Renal cortex interstitium (tissue), 11 donors: ENCODE measurements around the gene ADORA2B. TPM values are rescaled to one million over a fixed set of nuclear protein-coding genes. Genes with fewer than 3 reads are reported as not detected.
A peak's percentile ranks its signal among the peaks of the same experiment; 100 is the strongest.

Experiments
- DNase-seq, 11 donors: peaks; one replicate each; pipeline ENCODE4 v3.0.0-alpha.2; 2013; ENCODE audit warnings: low read depth in 9 of 11, low spot score in 4 of 11; ENCODE audit errors: extremely low read depth in 1 of 11
- polyA plus RNA-seq, 3 donors: library from polyadenylated mRNA; unstranded; fragments of 120-200 nt; gene quantifications; one replicate each; pipeline ENCODE4 v1.2.1, GENCODE V29; 2013; ENCODE audit not compliant: insufficient read length in 3 of 3

The ADORA2B gene
- polyA plus RNA-seq, 3 donors: 1.3 to 7.3 (median 5.1) TPM

GRCh38 chr17:15947271-15947670 is 2.3 kb downstream of the ADORA2B start:
- DNase-seq: no peak

DNA sequence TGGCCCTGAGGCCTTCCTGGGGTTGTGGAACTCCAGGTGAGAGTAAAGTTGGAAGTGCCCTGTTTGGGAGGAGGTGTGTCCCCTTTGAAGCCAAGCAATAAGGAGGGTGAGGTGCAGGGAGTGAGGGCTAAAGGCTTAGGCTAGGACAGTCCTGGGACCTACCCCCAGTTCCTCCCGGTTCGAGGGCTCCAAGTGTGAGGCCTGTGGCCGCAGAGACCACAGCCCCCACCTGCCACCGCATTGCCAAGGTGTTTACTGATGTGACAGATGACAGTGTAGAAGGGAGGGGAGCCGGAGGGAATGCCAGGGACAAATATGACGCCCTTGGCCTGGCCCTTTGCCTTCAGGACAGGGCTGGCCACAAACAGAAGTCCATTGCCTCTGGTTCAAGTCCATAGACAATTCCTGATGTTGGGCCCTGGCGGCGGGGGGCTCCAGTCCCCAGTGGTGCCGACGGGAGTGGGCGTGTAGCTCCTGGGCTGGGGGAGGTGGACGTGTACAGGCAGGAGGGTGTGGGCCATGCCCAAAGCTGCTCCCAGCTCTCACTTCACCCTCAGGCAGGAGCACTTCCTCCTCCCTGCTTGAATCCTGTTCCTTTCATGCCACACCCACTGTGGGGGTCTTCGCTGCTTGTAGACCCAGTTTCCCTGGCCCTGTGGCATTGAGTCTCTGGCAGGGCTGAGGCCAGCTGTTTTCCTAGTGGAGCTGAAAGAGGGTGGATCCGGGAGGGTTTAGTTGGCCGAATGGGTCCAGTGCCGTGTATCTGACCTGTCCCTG is 3.2 kb downstream of the ADORA2B start:
- DNase-seq: no peak

DNA sequence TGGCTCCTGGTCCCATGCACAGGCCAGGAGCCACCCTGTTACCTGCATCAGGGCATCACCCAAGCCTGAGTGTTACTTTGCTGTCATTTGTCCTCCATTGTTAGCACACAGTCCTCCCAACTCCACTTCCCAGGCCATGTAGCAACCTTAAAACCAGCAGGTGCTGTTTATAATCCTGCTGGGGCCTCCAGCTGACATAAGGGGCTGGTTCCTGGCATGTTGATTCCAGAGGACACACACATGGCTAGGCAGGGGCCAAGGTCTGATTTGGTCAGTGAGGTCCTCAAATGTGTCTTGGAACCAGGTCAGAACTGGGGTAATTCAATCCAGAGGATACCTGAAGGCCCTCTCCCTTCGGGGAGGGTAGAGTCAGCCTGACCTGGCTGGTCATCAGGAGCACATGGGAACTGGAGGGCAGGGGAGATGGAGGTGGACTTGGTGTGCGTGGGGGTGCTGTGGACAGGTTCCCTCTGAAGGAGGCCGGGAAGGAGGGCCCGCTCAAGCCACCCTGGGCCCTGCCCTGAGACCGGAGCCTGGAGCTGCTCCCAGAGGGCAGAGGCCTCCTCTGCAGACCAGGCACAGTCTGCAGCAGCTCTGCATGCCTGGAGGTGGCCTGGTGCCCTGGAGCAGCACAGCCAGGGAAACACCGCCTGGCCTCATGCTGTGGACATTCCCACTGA is 6.6 kb downstream of the ADORA2B start:
- DNase-seq: no peak

- DNase-seq: no peak
These were observed 7.2 kb downstream of the ADORA2B start for GRCh38 chr17:15952048-15952532.

GRCh38 chr17:15952916-15953790 is 8.2 kb downstream of the ADORA2B start:
- no peak for DNase-seq

DNA sequence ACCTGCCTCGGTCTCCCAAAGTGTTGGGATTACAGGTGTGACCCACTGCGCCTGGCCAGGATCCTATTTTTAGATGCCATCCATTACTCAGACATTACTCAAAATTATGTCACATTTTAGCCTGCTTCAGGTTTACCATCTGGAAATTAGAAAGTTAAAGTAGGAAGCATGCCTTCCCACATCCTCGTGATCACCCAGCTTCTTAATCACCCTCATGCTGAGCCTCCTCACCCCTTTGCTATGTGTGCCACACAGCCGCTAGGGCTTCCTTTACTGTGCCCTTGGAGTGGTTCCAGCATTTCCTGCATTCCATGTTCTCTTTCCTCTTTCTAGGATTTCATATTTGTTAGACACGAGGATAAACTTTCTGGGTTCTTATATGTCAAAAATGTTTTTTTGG is 9.3 kb downstream of the ADORA2B start:
- DNase-seq: no peak

GRCh38 chr17:15955793-15956541 is 11.0 kb downstream of the ADORA2B start:
- DNase-seq: no peak

GRCh38 chr17:15957206-15957605 is 12.3 kb downstream of the ADORA2B start:
- no peak for DNase-seq

GRCh38 chr17:15957608-15958307 is 12.8 kb downstream of the ADORA2B start:
- DNase-seq: no peak

DNA sequence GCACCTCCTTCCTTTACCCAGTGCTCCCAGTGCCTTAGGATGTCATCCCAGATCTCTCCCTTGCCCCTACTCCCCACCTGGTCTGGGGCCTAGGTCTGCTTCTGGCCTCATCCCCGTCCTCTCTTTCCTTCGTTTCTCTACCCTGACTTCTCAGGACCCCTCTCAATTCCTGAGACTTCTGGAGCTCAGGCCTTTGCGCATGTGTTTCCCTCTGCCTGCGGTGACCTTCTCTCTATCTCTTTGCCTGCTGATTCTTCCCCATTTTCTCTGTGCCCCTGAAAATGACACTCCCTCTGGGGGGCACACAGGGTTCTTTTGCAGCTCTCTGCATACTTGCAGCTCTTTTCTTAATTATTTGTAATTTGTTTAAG is 13.5 kb downstream of the ADORA2B start:
- DNase-seq: no peak

DNA sequence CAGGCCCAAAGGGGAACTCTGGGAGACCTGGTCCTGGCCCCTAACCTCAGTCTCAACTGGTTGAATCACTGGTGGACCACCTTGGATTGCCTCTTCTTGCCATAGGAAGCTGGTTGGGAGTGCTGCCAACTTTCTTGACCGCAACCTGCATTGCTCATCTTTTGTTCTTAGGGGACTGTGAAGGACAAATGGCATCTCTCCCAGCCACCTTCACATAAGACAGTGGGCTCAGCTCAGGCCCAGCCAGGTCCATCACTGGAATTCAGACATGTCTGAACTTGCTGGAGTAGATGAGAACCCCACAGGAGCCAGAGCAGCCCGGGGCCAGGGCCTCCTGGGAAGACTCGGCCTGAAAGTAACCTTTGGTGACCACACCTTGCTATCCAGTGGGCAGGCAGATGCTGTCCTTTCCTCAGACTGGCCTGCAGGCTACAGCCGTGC is 18.8 kb downstream of the ADORA2B start:
- DNase-seq: no peak

DNA sequence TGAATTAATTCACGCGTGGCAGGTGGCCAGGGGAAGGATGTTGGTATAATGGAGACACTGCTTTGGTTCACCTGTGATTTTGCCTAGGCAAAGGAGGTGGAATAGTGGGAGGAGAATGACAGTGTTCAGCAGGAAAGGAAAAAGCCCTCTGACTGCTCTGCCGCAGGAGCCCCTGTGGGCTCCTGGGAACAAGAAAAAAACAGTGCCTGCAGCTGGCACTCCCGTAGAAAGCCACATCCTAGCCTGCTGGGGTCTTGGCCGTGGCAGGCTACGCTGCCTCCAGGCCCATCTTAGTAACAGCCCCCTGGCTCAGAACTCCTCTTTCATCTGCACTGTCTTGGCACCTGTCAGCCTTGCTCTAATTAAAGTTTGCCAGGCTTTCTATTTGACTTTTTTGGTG is 20.6 kb downstream of the ADORA2B start:
- DNase-seq: no peak

DNA sequence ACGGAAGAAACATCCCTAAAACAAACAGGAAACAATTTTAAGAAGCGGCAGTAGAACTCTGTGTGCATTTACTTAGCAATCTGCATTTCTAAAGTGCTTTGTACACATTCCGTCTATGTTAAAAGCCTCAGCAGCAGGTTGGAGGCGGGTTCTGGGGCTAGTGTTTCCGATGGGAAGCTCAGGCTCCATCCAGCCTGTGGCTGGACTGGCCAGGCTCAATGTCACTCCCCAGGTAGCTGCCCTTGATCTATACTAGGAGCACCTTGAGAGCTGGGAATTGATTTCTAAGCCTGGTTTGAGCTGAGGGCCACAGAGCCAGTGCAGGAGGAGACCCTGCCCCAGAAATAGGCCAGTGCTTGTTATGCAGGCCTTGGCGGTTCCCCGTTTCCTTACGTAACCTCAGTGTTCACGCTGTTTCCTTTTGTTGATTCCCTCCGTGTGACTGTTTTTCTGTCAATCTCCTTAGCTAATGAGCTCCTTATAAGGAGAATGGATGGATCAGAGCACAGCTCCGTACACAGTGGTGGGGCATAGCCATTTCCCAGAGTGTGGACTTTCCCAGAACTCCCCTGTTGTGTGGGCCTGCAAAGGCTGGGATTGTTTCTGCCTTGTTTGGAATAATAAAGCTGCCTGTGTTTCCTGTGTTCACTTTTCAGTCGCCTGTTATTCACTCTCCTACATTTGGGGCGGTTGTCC is 21.4 kb downstream of the ADORA2B start:
- peak in 2 of 11 donors; percentile 26 to 30 for DNase-seq

GRCh38 chr17:15966879-15967248 is 21.9 kb downstream of the ADORA2B start:
- DNase-seq: peak in 1 of 11 donors; percentile 12

- no peak for DNase-seq
These were observed 22.9 kb downstream of the ADORA2B start for GRCh38 chr17:15967706-15968399.

GRCh38 chr17:15969463-15969862 is 24.5 kb downstream of the ADORA2B start:
- DNase-seq: no peak

- DNase-seq: no peak
These were observed 25.6 kb downstream of the ADORA2B start for GRCh38 chr17:15970500-15970899.
